GM19438 (cell line): ENCODE results near the gene CFAP97.
"Not testable (repeated sequence)": the region's sequence is repeated elsewhere in the genome, so short reads cannot be mapped to it uniquely, and the experiment has no call there.

Experiments used
- ATAC-seq: cut with Tn5 transposase; IDR thresholded peaks from one replicate; pipeline ENCODE4 v1.9.1; 2021; ENCODE audit warnings: low read depth; ENCODE audit not compliant: unreplicated experiment

The CFAP97 gene

GRCh38 chr4:185201977-185202962 lies 1.5 kb downstream of the CFAP97 start:
- peak; percentile 30 for ATAC-seq

GRCh38 chr4:185198189-185198588 lies 5.6 kb downstream of the CFAP97 start:
- not testable (repeated sequence) for ATAC-seq

- no peak for ATAC-seq
Observed at GRCh38 chr4:185196437-185196836, 7.4 kb downstream of the CFAP97 start.

GRCh38 chr4:185194924-185195888 lies 8.6 kb downstream of the CFAP97 start:
- ATAC-seq, result no peak

GRCh38 chr4:185192059-185192458 lies 11.7 kb downstream of the CFAP97 start:
- peak; percentile 97 for ATAC-seq

GRCh38 chr4:185190306-185190856 lies 13.4 kb downstream of the CFAP97 start:
- no peak for ATAC-seq

GRCh38 chr4:185189606-185190305 lies 14.0 kb downstream of the CFAP97 start:
- no peak for ATAC-seq

GRCh38 chr4:185186769-185187168 lies 17.0 kb downstream of the CFAP97 start:
- no peak for ATAC-seq

- ATAC-seq, result no peak
Observed at GRCh38 chr4:185183622-185184281, 20.0 kb downstream of the CFAP97 start.

- no peak for ATAC-seq
Observed at GRCh38 chr4:185182239-185182638, 21.6 kb downstream of the CFAP97 start.

GRCh38 chr4:185179488-185179887 lies 24.3 kb downstream of the CFAP97 start:
- ATAC-seq, result no peak

- peak; percentile 84 for ATAC-seq
Observed at GRCh38 chr4:185171373-185172071, 32.3 kb downstream of the CFAP97 start.

- no peak for ATAC-seq
Observed at GRCh38 chr4:185167234-185167633, 36.6 kb downstream of the CFAP97 start.

- peak; percentile 92 for ATAC-seq
Observed at GRCh38 chr4:185165605-185166063, 38.2 kb downstream of the CFAP97 start.

- no peak for ATAC-seq
Observed at GRCh38 chr4:185151296-185151695, 52.5 kb downstream of the CFAP97 start.

- ATAC-seq, result no peak
Observed at GRCh38 chr4:185149392-185149791, 54.4 kb downstream of the CFAP97 start.

- ATAC-seq, result no peak
Observed at GRCh38 chr4:185145572-185145971, 58.2 kb downstream of the CFAP97 start.

- ATAC-seq, result no peak
Observed at GRCh38 chr4:185144601-185145240, 59.1 kb downstream of the CFAP97 start.
